ENCODE measurements around the gene HECW1.

The HECW1 gene

GRCh38 chr7:43444711-43445578 lies 332.5 kb downstream of the HECW1 start:
- H3K36me3 ChIP-seq (ENCODE audit: control insufficient read depth in 2 of 2, insufficient read depth in 1 of 2, low read length in 2 of 2): no peaks in the 10 kb centered on the region
- no peak overlapping the region for H3K27ac ChIP-seq (ENCODE audit: extremely low read depth, low read depth, low read length)
- TF ChIP-seq HOXC10 (CRISPR knock-in tag; IDR thresholded peaks at IDR 0.05) (no peak), ZNF398 (tag by site-specific recombination; IDR thresholded peaks at IDR 0.05) (no peak), ZNF560 (tag by site-specific recombination; IDR thresholded peaks at IDR 0.05; ENCODE audit: borderline replicate concordance) (no peak), ZBTB1 (tag by site-specific recombination; IDR thresholded peaks at IDR 0.05) (no peak), ZNF169 (tag by site-specific recombination; IDR thresholded peaks at IDR 0.05) (no peak), KLF1 (tag by site-specific recombination; IDR thresholded peaks at IDR 0.05) (no peak), ZFP41 (tag by site-specific recombination; IDR thresholded peaks at IDR 0.05; ENCODE audit: borderline replicate concordance) (no peak), GLIS2 (tag by site-specific recombination; IDR thresholded peaks at IDR 0.05) (no peak), ZFHX2 (tag by site-specific recombination; conservative IDR thresholded peaks at IDR 0.05) (no peak), ZNF140 (tag by site-specific recombination; IDR thresholded peaks at IDR 0.05) (no peak), ZNF335 (tag by site-specific recombination; conservative IDR thresholded peaks at IDR 0.05) (no peak)
- TF ChIP-seq, protein P1, sequence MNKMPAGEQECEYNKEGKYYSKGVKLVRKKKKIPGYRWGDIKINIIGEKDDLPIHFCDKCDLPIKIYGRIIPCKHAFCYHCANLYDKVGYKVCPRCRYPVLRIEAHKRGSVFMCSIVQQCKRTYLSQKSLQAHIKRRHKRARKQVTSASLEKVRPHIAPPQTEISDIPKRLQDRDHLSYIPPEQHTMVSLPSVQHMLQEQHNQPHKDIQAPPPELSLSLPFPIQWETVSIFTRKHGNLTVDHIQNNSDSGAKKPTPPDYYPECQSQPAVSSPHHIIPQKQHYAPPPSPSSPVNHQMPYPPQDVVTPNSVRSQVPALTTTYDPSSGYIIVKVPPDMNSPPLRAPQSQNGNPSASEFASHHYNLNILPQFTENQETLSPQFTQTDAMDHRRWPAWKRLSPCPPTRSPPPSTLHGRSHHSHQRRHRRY (tag by site-specific recombination; IDR thresholded peaks at IDR 0.05): no peak
- TF ChIP-seq, protein P2, sequence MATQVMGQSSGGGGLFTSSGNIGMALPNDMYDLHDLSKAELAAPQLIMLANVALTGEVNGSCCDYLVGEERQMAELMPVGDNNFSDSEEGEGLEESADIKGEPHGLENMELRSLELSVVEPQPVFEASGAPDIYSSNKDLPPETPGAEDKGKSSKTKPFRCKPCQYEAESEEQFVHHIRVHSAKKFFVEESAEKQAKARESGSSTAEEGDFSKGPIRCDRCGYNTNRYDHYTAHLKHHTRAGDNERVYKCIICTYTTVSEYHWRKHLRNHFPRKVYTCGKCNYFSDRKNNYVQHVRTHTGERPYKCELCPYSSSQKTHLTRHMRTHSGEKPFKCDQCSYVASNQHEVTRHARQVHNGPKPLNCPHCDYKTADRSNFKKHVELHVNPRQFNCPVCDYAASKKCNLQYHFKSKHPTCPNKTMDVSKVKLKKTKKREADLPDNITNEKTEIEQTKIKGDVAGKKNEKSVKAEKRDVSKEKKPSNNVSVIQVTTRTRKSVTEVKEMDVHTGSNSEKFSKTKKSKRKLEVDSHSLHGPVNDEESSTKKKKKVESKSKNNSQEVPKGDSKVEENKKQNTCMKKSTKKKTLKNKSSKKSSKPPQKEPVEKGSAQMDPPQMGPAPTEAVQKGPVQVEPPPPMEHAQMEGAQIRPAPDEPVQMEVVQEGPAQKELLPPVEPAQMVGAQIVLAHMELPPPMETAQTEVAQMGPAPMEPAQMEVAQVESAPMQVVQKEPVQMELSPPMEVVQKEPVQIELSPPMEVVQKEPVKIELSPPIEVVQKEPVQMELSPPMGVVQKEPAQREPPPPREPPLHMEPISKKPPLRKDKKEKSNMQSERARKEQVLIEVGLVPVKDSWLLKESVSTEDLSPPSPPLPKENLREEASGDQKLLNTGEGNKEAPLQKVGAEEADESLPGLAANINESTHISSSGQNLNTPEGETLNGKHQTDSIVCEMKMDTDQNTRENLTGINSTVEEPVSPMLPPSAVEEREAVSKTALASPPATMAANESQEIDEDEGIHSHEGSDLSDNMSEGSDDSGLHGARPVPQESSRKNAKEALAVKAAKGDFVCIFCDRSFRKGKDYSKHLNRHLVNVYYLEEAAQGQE (tag by site-specific recombination; IDR thresholded peaks at IDR 0.05): no peak
- no peak overlapping the region for H3K4me3 ChIP-seq (ENCODE audit: low read depth, low read length)
- no peaks in the 10 kb centered on the region for H3K9me3 ChIP-seq (ENCODE audit: control insufficient read depth, insufficient read depth, low read depth, low read length)
- ChIA-PET CTCF (interaction anchor here (0.7 to 1.0 kb wide), 2 partner anchors 255 to 393 kb away, joined by 3 to 6 read pairs; no protein-coding TSS in a partner anchor), POLR2A (no interaction called here)
- H3K4me1 ChIP-seq (ENCODE audit: control insufficient read depth, insufficient read depth, low read length): no peaks in the 10 kb centered on the region

DNA sequence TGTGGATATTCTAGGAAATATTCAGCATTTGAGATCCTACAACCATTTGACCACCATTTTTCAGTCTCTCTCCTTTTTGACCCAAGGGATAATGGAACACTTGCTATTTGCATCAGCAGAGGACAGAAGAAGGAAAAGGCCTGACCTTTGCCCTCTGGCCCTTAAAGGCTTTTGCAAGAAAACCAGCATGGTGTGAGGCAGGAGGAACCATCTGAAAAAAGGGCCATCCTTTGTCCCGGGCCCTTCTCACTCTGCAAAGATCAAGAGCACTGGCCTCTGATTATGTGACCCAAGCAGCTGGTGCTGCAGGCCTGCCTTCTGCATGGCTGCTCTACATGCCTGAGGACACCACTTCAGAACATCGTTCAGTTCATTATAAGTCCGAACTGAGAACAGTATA lies 337.1 kb downstream of the HECW1 start:
- Histone ChIP-seq H3K9me3 (ENCODE audit: control insufficient read depth, insufficient read depth, low read depth, low read length) (no peaks in the 10 kb centered on the region), H3K36me3 (ENCODE audit: control insufficient read depth in 2 of 2, insufficient read depth in 1 of 2, low read length in 2 of 2) (no peaks in the 10 kb centered on the region), H3K27ac (ENCODE audit: extremely low read depth, low read depth, low read length) (no peak overlapping the region), H3K4me3 (ENCODE audit: low read depth, low read length) (no peak overlapping the region), H3K4me1 (ENCODE audit: control insufficient read depth, insufficient read depth, low read length) (no peaks in the 10 kb centered on the region)
- ChIA-PET POLR2A (no interaction called here), CTCF (interaction anchor here (0.6 to 2.6 kb wide), 3 partner anchors 10 to 390 kb away, joined by 3 to 10 read pairs (median 3); no protein-coding TSS in a partner anchor)
- no peak for TF ChIP-seq KLF8 (tag by site-specific recombination; IDR thresholded peaks at IDR 0.05)
- TF ChIP-seq ZNF707 (tag by site-specific recombination; IDR thresholded peaks at IDR 0.05): no peak
- TF ChIP-seq PRDM4 (tag by site-specific recombination; IDR thresholded peaks at IDR 0.05): no peak
- TF ChIP-seq, protein P3, sequence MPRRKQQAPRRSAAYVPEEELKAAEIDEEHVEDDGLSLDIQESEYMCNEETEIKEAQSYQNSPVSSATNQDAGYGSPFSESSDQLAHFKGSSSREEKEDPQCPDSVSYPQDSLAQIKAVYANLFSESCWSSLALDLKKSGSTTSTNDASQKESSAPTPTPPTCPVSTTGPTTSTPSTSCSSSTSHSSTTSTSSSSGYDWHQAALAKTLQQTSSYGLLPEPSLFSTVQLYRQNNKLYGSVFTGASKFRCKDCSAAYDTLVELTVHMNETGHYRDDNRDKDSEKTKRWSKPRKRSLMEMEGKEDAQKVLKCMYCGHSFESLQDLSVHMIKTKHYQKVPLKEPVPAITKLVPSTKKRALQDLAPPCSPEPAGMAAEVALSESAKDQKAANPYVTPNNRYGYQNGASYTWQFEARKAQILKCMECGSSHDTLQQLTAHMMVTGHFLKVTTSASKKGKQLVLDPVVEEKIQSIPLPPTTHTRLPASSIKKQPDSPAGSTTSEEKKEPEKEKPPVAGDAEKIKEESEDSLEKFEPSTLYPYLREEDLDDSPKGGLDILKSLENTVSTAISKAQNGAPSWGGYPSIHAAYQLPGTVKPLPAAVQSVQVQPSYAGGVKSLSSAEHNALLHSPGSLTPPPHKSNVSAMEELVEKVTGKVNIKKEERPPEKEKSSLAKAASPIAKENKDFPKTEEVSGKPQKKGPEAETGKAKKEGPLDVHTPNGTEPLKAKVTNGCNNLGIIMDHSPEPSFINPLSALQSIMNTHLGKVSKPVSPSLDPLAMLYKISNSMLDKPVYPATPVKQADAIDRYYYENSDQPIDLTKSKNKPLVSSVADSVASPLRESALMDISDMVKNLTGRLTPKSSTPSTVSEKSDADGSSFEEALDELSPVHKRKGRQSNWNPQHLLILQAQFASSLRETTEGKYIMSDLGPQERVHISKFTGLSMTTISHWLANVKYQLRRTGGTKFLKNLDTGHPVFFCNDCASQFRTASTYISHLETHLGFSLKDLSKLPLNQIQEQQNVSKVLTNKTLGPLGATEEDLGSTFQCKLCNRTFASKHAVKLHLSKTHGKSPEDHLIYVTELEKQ (tag by site-specific recombination; IDR thresholded peaks at IDR 0.05; ENCODE audit: borderline replicate concordance): no peak
- no peak for TF ChIP-seq ZNF639 (tag by site-specific recombination; IDR thresholded peaks at IDR 0.05)
- TF ChIP-seq ZNF202 (tag by site-specific recombination; IDR thresholded peaks at IDR 0.05; ENCODE audit: borderline replicate concordance): no peak
- TF ChIP-seq ZBTB20 (tag by site-specific recombination; IDR thresholded peaks at IDR 0.05): no peak
- TF ChIP-seq ZNF335 (tag by site-specific recombination; conservative IDR thresholded peaks at IDR 0.05): no peak
